OCI-LY7 (cell line): ENCODE results near the gene REXO1.

ENCODE experiments used
- CTCF ChIP-seq: fragments of 200-600 bp; sonication (generic); conservative IDR thresholded peaks from 2 replicates; pipeline ENCODE4 v1.5.1; 2014; ENCODE audit warnings: mild to moderate bottlenecking, antibody characterized with exemption, low read length, moderate library complexity, mixed read lengths
- EZH2phosphoT487 ChIP-seq: fragments of 200-600 bp; sonication (generic); IDR thresholded peaks from 2 replicates; pipeline ENCODE4 v1.6.1; 2018; ENCODE audit warnings: low read depth, borderline replicate concordance, mild to moderate bottlenecking, mixed run types, antibody characterized with exemption, low read length, moderate library complexity, mixed read lengths

DNA sequence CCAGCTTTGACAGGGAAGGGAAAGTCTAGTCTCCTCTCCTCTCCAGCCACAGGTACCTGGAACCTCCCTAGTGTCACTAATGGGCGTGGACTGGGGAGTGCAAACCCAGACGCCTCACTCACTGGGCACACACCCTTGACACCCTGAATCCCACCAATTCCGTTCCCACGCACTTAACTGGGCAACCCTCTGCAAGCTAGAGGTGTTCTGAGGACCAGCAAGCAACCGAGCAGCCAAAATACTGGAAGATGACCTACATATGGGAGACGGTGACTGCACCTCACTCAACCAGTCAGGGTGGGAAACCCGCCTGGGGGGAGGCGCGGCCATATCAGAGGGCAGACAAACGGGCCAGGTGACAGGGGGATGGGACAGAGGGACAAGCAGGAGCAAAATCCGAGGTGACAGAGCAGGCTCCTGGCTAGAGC is 36.0 kb upstream of the REXO1 start:
- TF ChIP-seq EZH2phosphoT487 = no peak
- no peak for TF ChIP-seq CTCF
